Dermis blood vessel endothelial cell (primary cell): ENCODE results near the gene PPM1G. TPM values are rescaled to one million over a fixed set of nuclear protein-coding genes. Genes with fewer than 3 reads are reported as not detected.
"Not testable (repeated sequence)": the region's sequence is repeated elsewhere in the genome, so short reads cannot be mapped to it uniquely, and the experiment has no call there.

ENCODE experiments used
- DNase-seq: peaks from one replicate; pipeline ENCODE4 v3.0.0; 2010
- total RNA-seq: library from RNA; depleted of rRNA; stranded (reverse); fragments of >200 nt; gene quantifications from 2 replicates; pipeline ENCODE4 v1.2.3, GENCODE V29; 2014

PPM1G gene
- 109 and 164 TPM in 2 replicates for total RNA-seq

GRCh38 chr2:27409321-27410073 is at the start of gene PPM1G:
Gene PPM1G, minus strand, starts transcription at chr2:27409591. Its CDS starts 169 bp downstream, at chr2:27409422.
- DNase-seq: peak; percentile 96

DNA sequence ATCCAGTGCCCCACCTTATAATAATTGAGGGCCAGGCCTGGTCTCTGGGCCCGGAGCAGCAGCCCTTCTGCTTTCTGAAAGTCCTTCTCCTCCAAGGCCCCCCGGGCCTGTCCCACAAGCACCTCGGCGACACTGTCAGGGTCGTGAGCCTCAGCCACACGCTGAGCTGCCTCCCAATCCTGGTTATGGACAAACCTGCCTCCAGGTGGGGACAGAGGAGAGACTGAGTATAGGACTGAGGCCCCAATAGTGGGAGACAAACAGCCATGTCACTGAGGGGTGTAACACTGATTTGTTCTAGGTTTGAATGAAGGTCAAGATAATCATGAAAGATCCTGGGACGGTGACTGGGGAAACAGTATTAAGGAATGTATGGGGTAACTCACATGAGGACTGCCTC is 44.6 kb upstream of the PPM1G start:
- DNase-seq: no peak

- DNase-seq: no peak
Observed at GRCh38 chr2:27451095-27451494, 41.7 kb upstream of the PPM1G start.

DNA sequence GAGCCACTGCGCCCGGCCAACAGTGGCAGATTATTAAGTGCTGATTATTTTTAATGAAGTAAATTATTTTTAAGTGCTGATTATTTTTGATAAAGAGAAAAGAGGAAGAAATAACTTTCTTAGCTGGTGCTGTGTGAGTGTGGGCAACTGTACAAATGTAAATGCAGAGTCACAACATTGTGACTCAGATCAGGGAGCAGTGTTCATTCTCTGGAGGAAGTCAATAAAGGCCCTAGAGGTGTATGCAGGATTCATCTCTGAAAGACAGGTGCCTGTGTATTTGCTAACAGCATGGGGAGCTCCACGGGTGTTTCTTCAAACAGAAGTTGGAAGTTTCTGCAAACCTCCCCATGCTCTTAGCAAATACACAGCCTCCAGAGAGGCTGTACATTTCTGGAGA is 39.0 kb upstream of the PPM1G start:
- DNase-seq: no peak

DNA sequence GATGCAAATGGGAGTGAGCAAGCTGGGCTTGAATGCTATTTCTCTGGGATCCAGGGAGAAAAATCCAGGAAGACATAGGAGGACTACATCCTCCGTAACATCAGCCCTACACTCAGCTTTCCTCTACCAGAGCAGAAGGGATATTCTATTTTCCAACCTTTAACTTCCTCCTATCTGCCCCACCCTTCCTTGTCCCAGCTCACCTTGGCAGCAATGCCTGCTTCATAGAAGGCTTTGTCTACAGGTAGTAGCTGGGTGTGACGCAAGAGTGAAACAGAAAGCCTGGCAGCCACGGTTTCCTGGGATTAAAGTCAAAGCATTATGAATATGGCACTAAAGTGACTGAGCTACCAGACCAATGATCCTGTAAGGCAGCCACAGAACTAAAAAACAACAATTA is 36.7 kb upstream of the PPM1G start:
- no peak for DNase-seq

DNA sequence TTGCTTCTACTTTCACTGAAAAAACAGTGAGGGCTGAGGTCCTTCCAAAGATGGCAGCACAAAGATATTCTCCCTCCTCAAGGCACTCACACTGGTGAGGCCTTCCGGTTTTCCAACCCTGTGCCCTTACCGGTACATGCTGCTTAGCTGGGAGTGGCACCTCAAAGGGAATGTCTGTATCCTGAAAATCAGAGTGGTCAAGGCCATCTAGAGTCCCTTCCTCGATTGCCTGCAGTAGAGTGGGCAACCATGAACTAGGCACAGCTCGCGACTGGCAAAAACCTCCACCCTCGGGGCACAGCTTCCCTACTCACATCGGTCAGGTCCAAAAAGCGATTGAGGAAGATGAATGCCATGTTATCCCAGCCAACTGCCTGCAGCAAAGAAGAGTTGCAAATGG is 36.2 kb upstream of the PPM1G start:
- no peak for DNase-seq

DNA sequence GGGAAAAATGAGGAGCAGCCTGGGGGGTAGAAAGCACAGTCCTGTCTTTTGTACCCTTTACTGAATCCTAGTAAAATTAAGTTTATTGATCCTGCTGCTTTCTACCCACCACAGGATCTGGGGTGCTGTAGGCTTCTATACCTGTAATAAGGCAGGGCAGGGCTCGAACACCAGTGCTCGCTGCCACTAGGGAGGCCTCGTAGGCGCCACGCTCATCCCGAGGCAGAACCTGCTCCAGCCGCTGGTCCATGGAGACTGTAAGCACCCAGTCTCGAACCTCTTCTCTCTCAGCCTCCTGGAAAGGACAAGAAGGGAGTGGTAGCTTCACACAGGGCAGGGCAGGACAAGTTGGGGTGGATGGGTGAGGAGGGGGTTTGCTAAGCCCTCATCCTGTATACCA is 35.8 kb upstream of the PPM1G start:
- no peak for DNase-seq

DNA sequence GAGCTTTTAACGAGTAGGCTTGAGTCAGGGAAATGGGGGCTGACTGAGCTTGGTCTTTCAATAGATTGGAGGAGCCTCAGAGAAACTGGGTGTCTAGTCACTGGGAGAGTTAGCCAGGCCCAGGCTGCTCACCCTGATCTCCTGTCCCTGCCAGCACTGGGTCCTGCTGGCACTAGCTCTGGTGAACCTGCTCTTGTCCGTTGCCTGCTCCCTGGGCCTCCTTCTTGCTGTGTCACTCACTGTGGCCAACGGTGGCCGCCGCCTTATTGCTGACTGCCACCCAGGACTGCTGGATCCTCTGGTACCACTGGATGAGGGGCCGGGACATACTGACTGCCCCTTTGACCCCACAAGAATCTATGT is 33.5 kb upstream of the PPM1G start:
- DNase-seq: no peak

- DNase-seq: no peak
Observed at GRCh38 chr2:27441958-27442919, 32.8 kb upstream of the PPM1G start, which contains the start of gene KRTCAP3. Gene KRTCAP3, plus strand, starts transcription at chr2:27442381. Its CDS starts 32 bp downstream, at chr2:27442413.

DNA sequence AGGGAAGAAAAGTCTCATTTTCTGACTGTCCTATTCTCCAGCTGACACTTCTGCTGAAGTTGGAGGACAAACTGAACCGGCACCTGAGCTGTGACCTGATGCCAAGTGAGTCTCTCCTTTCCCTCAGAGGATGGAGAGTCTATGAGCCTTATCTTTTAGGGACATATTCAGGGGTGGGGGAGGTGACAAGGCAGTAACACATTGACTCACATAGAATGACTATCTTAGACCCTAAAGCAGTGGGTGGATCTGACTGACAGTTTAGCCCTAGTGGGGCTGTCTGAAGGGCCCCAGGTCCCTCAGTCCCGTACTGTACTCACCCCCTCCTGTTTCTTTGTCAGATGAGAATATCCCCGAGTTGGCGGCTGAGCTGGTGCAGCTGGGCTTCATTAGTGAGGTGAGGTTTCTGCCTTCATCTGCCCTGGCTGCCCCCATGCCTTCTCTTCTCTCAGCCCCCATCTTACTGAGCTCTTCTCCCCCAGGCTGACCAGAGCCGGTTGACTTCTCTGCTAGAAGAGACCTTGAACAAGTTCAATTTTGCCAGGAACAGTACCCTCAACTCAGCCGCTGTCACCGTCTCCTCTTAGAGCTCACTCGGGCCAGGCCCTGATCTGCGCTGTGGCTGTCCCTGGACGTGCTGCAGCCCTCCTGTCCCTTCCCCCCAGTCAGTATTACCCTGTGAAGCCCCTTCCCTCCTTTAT is 32.0 kb upstream of the PPM1G start:
- DNase-seq: no peak

DNA sequence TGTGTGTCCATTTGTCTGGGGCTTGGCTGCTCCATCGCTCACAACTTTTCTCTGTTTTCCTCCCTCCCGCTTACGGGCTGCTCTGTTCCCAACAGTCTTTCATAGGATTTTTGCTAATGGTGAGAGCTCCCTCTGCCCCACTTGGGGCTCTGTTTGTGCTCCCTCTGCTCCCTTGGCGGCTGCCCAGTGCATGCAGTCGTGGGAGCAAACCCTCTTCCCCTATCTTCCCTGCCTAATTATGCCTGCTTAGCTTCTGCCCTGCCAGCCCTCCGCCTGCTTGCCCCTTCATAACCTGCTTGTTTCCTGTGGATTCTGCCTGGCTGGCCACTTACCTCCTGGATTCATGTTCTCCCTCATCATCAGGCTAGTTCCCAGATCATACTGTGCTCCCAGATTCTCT is 26.2 kb upstream of the PPM1G start:
- DNase-seq: no peak

DNA sequence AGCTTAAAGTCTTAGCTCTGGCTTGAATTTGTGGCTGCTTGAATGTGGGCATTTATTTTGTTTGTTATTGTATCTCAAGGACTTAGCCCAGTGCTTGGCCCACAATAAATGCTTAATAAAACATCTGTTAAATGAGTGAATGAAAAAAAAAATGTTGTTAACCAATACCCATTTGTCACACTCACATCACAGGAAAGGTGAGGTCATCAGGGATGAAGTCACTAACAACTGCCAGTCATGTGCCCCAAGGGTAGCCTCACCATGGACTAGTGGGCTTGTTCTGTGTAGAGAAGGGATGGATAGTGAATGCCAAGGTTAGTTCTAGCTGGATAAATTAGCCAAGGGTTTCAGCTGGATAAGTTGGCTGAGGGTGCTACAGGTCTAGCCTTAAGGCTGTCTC is 22.0 kb upstream of the PPM1G start:
- DNase-seq: peak; percentile 80

DNA sequence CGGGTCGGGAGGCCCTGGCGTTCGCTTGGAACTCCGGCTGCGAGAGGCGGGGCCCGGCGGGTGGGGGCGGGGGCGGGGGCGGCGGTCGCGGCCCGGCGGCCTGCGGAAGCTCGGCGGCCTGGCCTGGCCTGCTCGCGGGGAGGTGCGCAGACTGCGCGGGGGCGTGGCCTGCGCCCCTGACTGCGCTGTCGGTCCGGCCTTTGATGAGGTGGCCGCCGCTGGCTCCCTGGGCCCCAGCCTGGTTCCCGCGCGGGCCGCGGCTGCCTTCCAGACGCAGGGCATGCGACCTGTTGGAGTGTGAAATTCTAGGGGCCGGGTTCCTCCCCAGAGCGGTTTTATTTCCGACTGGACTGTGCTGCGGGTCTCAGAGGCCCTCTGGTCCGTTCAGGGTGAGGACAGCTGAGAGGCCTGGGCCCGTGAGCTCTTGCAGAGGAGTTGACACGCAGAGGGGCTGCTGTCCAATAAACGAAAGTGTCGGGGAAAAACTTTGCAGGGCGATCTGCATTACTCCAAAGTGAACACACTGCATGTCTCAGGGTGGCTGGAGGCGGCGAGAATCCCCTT is 19.7 kb upstream of the PPM1G start:
- peak; percentile 91 for DNase-seq

- DNase-seq: peak; percentile 91
Observed at GRCh38 chr2:27428213-27428977, 19.0 kb upstream of the PPM1G start, which contains the start of gene NRBP1. Gene NRBP1, plus strand, starts transcription at chr2:27428631. Its CDS starts 4,643 bp downstream, at chr2:27433274.

DNA sequence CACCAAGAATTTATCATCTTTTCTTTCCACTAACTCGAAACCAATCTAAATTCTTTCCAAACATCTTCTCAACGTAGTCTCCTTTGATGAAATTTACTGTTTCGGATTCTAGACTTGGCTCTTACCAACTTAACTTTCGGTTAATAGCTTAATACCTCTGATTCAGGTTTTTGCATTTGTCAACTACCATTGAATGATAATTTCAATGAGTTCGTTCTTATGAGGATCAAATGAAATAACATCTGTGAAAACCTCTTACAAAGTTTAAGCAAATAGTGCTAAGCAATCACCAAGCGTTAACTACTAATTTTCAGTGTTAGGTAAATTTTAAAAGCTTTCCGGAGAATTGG is 18.4 kb upstream of the PPM1G start:
- DNase-seq: no peak

- DNase-seq: not testable (repeated sequence)
Observed at GRCh38 chr2:27425039-27425438, 15.6 kb upstream of the PPM1G start.

- DNase-seq: no peak
Observed at GRCh38 chr2:27422958-27423357, 13.6 kb upstream of the PPM1G start.

DNA sequence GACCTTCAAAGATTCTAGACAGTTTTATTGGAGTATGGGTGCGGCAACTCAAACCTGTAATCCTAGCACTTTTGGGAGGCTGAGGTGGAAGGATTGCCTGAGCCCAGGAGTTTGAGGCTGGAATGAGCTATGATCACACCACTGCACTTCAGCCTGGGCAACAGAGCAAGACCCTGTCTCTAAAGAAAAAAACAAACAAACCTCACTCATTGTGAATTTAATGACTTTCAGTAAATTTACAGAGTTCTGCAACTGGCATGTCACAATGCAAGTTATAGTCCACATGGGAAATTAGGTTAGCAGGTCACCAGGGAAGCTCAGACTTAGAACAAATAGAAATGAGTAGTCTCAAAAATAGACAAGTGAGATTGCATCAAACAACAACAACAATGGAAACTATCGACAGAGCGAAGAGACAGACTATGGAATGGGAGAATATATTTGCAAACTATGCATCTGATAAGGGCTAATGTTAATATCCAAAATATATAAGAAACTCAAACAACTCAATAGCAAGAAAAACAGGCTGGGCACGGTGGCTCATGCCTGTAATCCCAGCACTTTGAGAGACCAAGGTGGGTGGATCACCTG is 12.4 kb upstream of the PPM1G start:
- DNase-seq: no peak

DNA sequence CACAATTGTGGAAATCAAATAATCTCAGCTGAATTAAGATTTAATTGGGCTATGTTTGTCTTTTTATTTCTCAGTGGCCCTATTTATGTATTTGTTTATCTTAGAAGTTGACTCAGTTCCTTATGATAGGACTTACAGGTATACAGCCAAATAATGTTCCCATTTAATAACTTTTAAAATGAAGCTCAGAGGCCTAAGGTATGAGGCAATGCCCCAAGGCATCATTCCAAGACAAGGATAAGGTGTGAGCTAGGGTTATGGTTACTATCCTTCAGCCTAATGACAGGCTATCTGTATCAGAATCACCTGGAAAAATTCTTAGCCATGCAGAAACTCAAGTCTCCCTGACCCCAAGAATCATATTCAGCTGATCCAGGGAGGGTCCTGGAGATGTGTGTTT is 11.6 kb upstream of the PPM1G start:
- no peak for DNase-seq

DNA sequence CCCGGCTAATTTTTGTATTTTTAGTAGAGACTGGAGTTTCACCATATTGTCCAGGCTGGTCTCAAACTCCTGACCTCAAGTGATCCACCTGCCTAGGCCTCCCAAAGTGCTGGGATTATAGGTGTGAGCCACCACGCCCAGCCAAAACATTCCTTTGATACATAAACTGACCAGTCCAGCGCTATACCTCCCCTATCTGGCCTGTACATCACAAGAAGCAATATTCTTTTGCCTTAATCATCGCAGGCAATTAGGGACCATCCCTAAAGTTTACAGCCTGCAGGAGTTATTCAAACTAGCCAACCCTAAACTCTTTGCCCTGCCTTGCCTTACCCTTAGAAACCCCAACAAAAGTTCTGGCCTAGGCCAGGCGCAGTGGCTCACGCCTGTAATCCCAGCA is 6.8 kb upstream of the PPM1G start:
- DNase-seq: no peak

- no peak for DNase-seq
Observed at GRCh38 chr2:27412419-27413152, 3.2 kb upstream of the PPM1G start.
